Naive thymus-derived CD4-positive, alpha-beta T cell (primary cell): ENCODE measurements around the gene LRCH1. TPM values are rescaled to one million over a fixed set of nuclear protein-coding genes. Genes with fewer than 3 reads are reported as not detected.
"Not testable (repeated sequence)": the region's sequence is repeated elsewhere in the genome, so short reads cannot be mapped to it uniquely, and the experiment has no call there.

Experiments
- ATAC-seq: fragments of 150-1000 bp; cut with Tn5 transposase; 2 replicates; pipeline ENCODE4 v1.10.0; 2021; ENCODE audit warnings: mild to moderate bottlenecking, moderate library complexity
- CTCF ChIA-PET: fragments of 350-600 bp; sonication (Branson Sonifier 250); formaldehyde crosslinking; loops from one replicate; lab custom pipeline; 2021; ENCODE audit warnings: antibody characterized with exemption; lab: Charles Lee
- POLR2A ChIA-PET: fragments of 350-600 bp; sonication (Branson Sonifier 250); formaldehyde crosslinking; loops from one replicate; lab custom pipeline; 2021; ENCODE audit warnings: antibody characterized with exemption, inconsistent platforms; lab: Charles Lee
- DNase-seq, 9 donors: peaks; one replicate each; pipeline versions ENCODE4 v3.0.0 to v3.0.0-alpha.2; 2020 to 2022; ENCODE audit warnings: mixed read lengths in 1 of 9
- H3K27ac ChIP-seq: one replicate; pipeline ENCODE4 v1.7.0; 2013; ENCODE audit warnings: mild to moderate bottlenecking, low read depth, low read length, moderate library complexity
- H3K27me3 ChIP-seq, 2 donors: one replicate each; pipeline ENCODE4 v1.7.0; 2013; ENCODE audit warnings: low read length in 2 of 2, mild to moderate bottlenecking in 2 of 2, moderate library complexity in 2 of 2; ENCODE audit not compliant: control insufficient read depth in 2 of 2, insufficient read depth in 2 of 2
- H3K36me3 ChIP-seq, 3 experiments: 1 replicate in 2 of 3; 2 replicates in 1 of 3; pipeline ENCODE4 v1.7.0; 2013; ENCODE audit warnings: low read length in 3 of 3, mild to moderate bottlenecking in 3 of 3, moderate library complexity in 1 of 3; ENCODE audit not compliant: insufficient read depth in 3 of 3, control insufficient read depth in 2 of 3
- H3K4me1 ChIP-seq, 2 donors: one replicate each; pipeline ENCODE4 v1.7.0; 2013; ENCODE audit warnings: low read length in 2 of 2, mild to moderate bottlenecking in 2 of 2, moderate library complexity in 1 of 2; ENCODE audit not compliant: control insufficient read depth in 2 of 2, insufficient read depth in 2 of 2
- H3K4me3 ChIP-seq: 2 replicates; pipeline ENCODE4 v1.7.0; 2013; ENCODE audit warnings: mild to moderate bottlenecking, low read length
- H3K9me3 ChIP-seq, 3 experiments: 1 replicate in 2 of 3; 2 replicates in 1 of 3; pipeline ENCODE4 v1.7.0; 2013; ENCODE audit warnings: low read length in 3 of 3; ENCODE audit not compliant: control insufficient read depth in 2 of 3
- H3K27ac Mint-ChIP-seq, 9 donors: one replicate each; pipeline ENCODE4 v1.8.0; 2020 to 2022; ENCODE audit warnings: mixed read lengths in 9 of 9, mild to moderate bottlenecking in 8 of 9, moderate library complexity in 5 of 9, inconsistent platforms in 2 of 9
- H3K27me3 Mint-ChIP-seq, 5 donors: one replicate each; pipeline ENCODE4 v1.8.0; 2021 to 2022; ENCODE audit warnings: mixed read lengths in 5 of 5, mild to moderate bottlenecking in 1 of 5
- H3K36me3 Mint-ChIP-seq, 5 donors: one replicate each; pipeline ENCODE4 v1.8.0; 2020 to 2022; ENCODE audit warnings: mixed read lengths in 5 of 5, mild to moderate bottlenecking in 3 of 5, inconsistent platforms in 1 of 5
- H3K4me1 Mint-ChIP-seq, 7 donors: one replicate each; pipeline ENCODE4 v1.8.0; 2020 to 2022; ENCODE audit warnings: mixed read lengths in 7 of 7, mild to moderate bottlenecking in 3 of 7, inconsistent platforms in 1 of 7
- H3K4me3 Mint-ChIP-seq, 10 donors: one replicate each; pipeline ENCODE4 v1.8.0; 2020 to 2022; ENCODE audit warnings: mild to moderate bottlenecking in 10 of 10, mixed read lengths in 10 of 10, moderate library complexity in 6 of 10, inconsistent platforms in 2 of 10
- H3K9me3 Mint-ChIP-seq, 11 donors: one replicate each; pipeline ENCODE4 v1.8.0; 2020 to 2022; ENCODE audit warnings: mixed read lengths in 11 of 11, mild to moderate bottlenecking in 4 of 11, inconsistent platforms in 1 of 11, moderate library complexity in 1 of 11
- intact Hi-C, 2 donors: fragments of 100-400 bp; cut with micrococcal nuclease; formaldehyde crosslinking; loops; one replicate each; pipeline ENCODE4 v1.15.1; 2023
- polyA plus RNA-seq, 2 donors: library from polyadenylated mRNA; unstranded; fragments of 300-500 nt; fragmentation: Illumina TruSeq; gene quantifications; one replicate each; pipeline ENCODE4 v1.2.3, GENCODE V29; 2021
- total RNA-seq, 6 experiments: library from RNA in 5 of 6; stranded (reverse) in 5 of 6; gene quantifications; 1 replicate in 5 of 6; 2 replicates in 1 of 6; pipeline ENCODE4 v1.2.3 and lab custom pipeline; 2021 to 2026

Gene LRCH1
- total and polyA plus RNA-seq, 7 experiments from 2014 or later, result 4.1 to 24.2 (median 15.2) TPM

DNA sequence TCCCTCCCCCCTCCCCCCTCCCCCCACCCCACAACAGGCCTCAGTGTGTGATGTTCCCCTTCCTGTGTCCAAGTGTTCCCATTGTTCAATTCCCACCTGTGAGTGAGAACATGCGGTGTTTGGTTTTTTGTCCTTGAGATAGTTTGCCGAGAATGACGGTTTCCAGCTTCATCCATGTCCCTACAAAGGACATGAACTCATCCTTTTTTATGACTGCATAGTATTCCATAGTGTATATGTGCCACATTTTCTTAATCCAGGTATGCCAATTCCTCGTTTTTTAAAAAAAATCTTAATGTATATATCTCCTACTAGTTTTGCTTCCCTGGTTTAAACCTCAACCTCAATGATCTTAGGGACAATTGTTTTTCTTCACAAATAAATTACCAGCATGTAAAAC lies 217.0 kb downstream of the LRCH1 start:
- DNase-seq, H3K4me3 ChIP-seq, H3K9me3 ChIP-seq, H3K4me1 Mint-ChIP-seq, POLR2A ChIA-PET, H3K27me3 Mint-ChIP-seq, H3K27me3 ChIP-seq, H3K4me3 Mint-ChIP-seq, H3K9me3 Mint-ChIP-seq, ATAC-seq, H3K27ac ChIP-seq, H3K27ac Mint-ChIP-seq, H3K4me1 ChIP-seq, CTCF ChIA-PET: not testable (repeated sequence)
- peaks cover 22 to 45% (median 41%) of the 10 kb centered on the region in 5 donors for H3K36me3 Mint-ChIP-seq
- intact Hi-C loops, result loop anchor here (10.0 kb wide), 1 partner anchor 1005 kb away; no protein-coding TSS in a partner anchor
- H3K36me3 ChIP-seq, result peaks cover 0 to 35% (median 6%) of the 10 kb centered on the region in 3 experiments

DNA sequence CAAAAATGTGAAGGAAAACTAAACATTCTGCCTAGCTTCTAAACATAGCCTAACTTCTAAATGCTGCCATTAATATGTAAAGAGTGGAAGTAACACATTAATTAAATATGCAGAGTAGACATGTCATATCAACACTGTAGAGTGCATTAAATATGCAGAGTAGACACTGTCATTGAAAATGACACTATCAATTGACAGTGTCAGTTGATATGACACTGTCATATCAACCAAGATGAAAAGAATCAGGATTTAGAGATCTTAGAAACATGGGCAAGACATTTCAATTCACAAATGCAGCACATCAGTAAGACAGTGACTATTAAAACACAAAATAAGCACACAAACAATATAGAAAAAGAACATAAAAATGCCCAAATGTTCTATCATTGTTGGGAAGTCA lies 218.7 kb downstream of the LRCH1 start:
- ChIA-PET CTCF (no interaction called here), POLR2A (no interaction called here)
- intact Hi-C loops, result no loop called here
- Mint-ChIP-seq H3K27me3 (no peaks in the 10 kb centered on the region), H3K36me3 (peaks cover 22 to 59% (median 52%) of the 10 kb centered on the region in 5 donors), H3K9me3 (no peaks in the 10 kb centered on the region), H3K27ac (no peak overlapping the region), H3K4me1 (peaks cover 0 to 4% (median 0%) of the 10 kb centered on the region in 7 donors), H3K4me3 (no peak overlapping the region)
- Histone ChIP-seq H3K9me3 (no peaks in the 10 kb centered on the region), H3K36me3 (peaks cover 0 to 44% (median 9%) of the 10 kb centered on the region in 3 experiments), H3K4me3 (no peak overlapping the region), H3K4me1 (no peaks in the 10 kb centered on the region), H3K27me3 (no peaks in the 10 kb centered on the region), H3K27ac (no peak overlapping the region)
- ATAC-seq, result no peak
- DNase-seq, result no peak

DNA sequence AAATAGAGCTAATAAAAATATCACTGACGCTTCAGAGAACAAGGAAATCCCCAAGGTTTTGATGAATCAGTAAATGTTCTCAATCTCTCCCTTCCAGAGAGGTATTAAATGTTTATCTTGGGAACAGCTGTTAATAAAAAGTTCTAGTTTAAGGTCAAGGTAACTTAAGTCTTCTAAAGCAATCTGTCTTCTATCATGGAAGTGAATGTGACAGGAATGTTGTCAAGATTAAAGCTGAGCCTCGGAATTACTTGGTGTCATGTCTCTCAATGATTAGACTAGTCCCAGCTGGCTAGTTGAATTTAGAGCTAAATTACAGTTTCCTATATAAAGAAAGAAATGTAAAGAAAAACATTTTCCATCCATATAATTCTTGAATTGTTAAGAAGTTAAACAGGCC lies 220.6 kb downstream of the LRCH1 start:
- peaks cover 27 to 71% (median 64%) of the 10 kb centered on the region in 5 donors for H3K36me3 Mint-ChIP-seq
- no peaks in the 10 kb centered on the region for H3K27me3 ChIP-seq
- H3K4me3 Mint-ChIP-seq, result no peak overlapping the region
- no peaks in the 10 kb centered on the region for H3K4me1 ChIP-seq
- CTCF ChIA-PET, result no interaction called here
- no peak for ATAC-seq
- POLR2A ChIA-PET, result no interaction called here
- H3K27ac Mint-ChIP-seq, result no peak overlapping the region
- H3K27me3 Mint-ChIP-seq, result no peaks in the 10 kb centered on the region
- H3K4me1 Mint-ChIP-seq, result peaks cover 0 to 4% (median 0%) of the 10 kb centered on the region in 7 donors
- peaks cover 0 to 53% (median 9%) of the 10 kb centered on the region in 3 experiments for H3K36me3 ChIP-seq
- no peak overlapping the region for H3K27ac ChIP-seq
- H3K4me3 ChIP-seq, result no peak overlapping the region
- H3K9me3 ChIP-seq, result no peaks in the 10 kb centered on the region
- no peaks in the 10 kb centered on the region for H3K9me3 Mint-ChIP-seq
- DNase-seq, result no peak
- intact Hi-C loops, result no loop called here

DNA sequence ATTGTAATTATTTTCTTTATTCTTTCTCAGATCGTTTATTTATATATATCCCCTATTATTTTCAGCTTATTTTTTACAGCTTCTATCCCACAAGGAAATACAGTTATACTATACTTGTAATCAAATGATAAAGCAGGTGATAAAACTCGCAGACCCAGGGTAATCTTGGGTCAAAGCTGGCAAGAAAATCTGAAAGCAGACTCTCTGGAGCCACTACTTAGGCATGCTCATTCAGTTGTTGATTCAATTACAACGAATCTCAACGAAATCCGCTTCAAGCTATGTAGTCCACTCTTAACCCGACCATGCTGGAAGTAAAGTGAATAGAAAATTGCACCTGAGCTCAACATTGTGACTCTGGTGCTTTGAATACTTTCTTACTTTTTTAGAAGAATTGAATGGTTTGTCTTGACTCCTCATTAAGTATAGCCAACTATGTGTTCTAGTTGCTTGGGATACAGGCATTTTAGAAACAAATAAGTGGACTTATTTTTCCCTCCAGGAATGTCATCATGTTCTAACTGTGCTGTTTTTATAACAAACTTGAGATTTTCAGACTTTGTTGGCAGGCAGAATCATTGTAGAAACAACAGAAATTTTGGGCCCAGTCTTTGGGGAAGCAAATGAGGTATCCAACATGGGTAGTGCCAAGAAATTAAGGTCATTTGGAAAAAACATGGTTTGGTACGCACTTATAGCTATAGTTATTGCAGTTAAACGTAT lies 222.6 kb downstream of the LRCH1 start:
- Histone ChIP-seq H3K4me1 (no peaks in the 10 kb centered on the region), H3K36me3 (peaks cover 0 to 62% (median 10%) of the 10 kb centered on the region in 3 experiments), H3K27ac (no peak overlapping the region), H3K9me3 (no peaks in the 10 kb centered on the region), H3K27me3 (no peaks in the 10 kb centered on the region), H3K4me3 (no peak overlapping the region)
- no peak for DNase-seq
- Mint-ChIP-seq H3K9me3 (no peaks in the 10 kb centered on the region), H3K4me3 (no peak overlapping the region), H3K4me1 (peaks cover 0 to 4% (median 0%) of the 10 kb centered on the region in 7 donors), H3K36me3 (peaks cover 27 to 71% (median 61%) of the 10 kb centered on the region in 5 donors), H3K27ac (no peak overlapping the region), H3K27me3 (no peaks in the 10 kb centered on the region)
- ATAC-seq, result no peak
- intact Hi-C loops, result no loop called here
- ChIA-PET CTCF (no interaction called here), POLR2A (no interaction called here)

DNA sequence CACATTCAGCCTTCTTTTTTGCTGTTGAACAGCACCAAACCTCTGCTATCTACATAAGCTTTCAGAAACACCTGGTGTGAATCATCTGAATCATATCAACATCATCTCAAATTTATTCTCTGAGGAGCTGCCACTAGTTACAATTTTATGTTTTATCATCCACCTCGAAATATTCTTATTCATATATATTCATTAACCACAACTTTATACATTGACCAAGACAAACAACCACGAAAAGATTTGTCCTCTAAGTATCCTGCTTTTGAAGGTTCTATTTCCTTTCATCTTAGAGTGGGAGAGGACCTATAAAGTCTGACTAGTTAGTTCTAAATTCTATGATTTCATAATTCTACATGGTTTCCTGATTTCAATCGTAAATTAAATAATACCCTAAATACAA lies 225.1 kb downstream of the LRCH1 start:
- Mint-ChIP-seq H3K4me3 (no peak overlapping the region), H3K27me3 (no peaks in the 10 kb centered on the region), H3K4me1 (peaks cover 0 to 15% (median 1%) of the 10 kb centered on the region in 7 donors), H3K27ac (no peak overlapping the region), H3K36me3 (peaks cover 22 to 65% (median 54%) of the 10 kb centered on the region in 5 donors), H3K9me3 (no peaks in the 10 kb centered on the region)
- DNase-seq, result no peak
- H3K36me3 ChIP-seq, result peaks cover 7 to 63% (median 14%) of the 10 kb centered on the region in 3 experiments
- no peaks in the 10 kb centered on the region for H3K9me3 ChIP-seq
- H3K27ac ChIP-seq, result no peak overlapping the region
- POLR2A ChIA-PET, result no interaction called here
- no peak overlapping the region for H3K4me3 ChIP-seq
- ATAC-seq, result no peak
- intact Hi-C loops, result no loop called here
- CTCF ChIA-PET, result interaction anchor here (0.6 kb wide), 2 partner anchors 16 to 20 kb away, joined by 3 read pairs; no protein-coding TSS in a partner anchor
- H3K27me3 ChIP-seq, result no peaks in the 10 kb centered on the region
- H3K4me1 ChIP-seq, result no peaks in the 10 kb centered on the region

DNA sequence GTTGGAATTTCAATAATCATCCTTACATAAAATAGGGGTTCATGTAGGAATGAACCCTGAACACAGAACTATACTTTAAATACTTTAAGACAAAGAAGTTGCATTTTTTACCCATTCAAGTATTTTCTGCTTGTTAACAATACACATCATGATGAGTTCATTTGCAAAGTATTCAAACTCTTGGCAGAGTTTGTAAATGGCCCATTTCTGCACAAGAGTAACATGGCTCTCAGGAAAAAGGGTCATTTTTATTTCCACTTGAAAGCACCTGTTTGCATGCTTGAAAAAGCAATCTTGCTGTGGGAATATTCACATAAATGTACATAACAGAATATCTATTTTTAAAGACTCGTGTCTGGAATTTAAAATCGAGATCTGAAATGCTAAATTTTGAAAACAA lies 225.9 kb downstream of the LRCH1 start:
- ATAC-seq (no peak), DNase-seq (no peak)
- intact Hi-C loops, result no loop called here
- no peaks in the 10 kb centered on the region for H3K27me3 ChIP-seq
- no peaks in the 10 kb centered on the region for H3K27me3 Mint-ChIP-seq
- peaks cover 0 to 15% (median 1%) of the 10 kb centered on the region in 7 donors for H3K4me1 Mint-ChIP-seq
- ChIA-PET CTCF (no interaction called here), POLR2A (interaction anchor here (0.6 kb wide), 1 partner anchor 1732 kb away, joined by 3 read pairs; no protein-coding TSS in a partner anchor)
- H3K36me3 Mint-ChIP-seq, result peaks cover 19 to 59% (median 49%) of the 10 kb centered on the region in 5 donors
- H3K4me1 ChIP-seq, result no peaks in the 10 kb centered on the region
- H3K27ac Mint-ChIP-seq, result no peak overlapping the region
- no peak overlapping the region for H3K27ac ChIP-seq
- H3K9me3 ChIP-seq, result no peaks in the 10 kb centered on the region
- no peak overlapping the region for H3K4me3 Mint-ChIP-seq
- H3K9me3 Mint-ChIP-seq, result no peaks in the 10 kb centered on the region
- H3K36me3 ChIP-seq, result peaks cover 7 to 59% (median 15%) of the 10 kb centered on the region in 3 experiments
- H3K4me3 ChIP-seq, result no peak overlapping the region

DNA sequence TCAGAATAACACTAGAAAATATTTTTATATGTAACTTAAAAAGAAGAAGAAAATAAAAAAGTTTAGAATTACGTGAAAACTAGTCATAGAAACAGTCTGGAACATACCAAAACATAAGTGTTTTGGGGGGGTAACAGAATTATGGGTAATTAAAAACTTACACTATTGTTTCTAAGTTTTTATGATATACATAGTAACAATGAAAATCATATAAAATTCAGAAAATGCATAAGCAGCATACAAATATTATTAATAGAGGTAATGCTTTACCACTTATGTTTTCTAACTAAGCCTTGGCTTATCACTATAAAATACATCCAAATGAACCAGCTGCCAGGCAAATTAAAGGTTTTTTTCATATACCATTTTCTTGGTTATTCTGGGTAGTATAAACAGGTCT lies 229.1 kb downstream of the LRCH1 start:
- Histone ChIP-seq H3K4me3 (no peak overlapping the region), H3K4me1 (no peaks in the 10 kb centered on the region), H3K27me3 (no peaks in the 10 kb centered on the region), H3K36me3 (peaks cover 17 to 68% (median 28%) of the 10 kb centered on the region in 3 experiments), H3K27ac (no peak overlapping the region), H3K9me3 (no peaks in the 10 kb centered on the region)
- Mint-ChIP-seq H3K36me3 (peaks cover 14 to 53% (median 33%) of the 10 kb centered on the region in 5 donors), H3K4me3 (no peak overlapping the region), H3K4me1 (peaks cover 0 to 15% (median 4%) of the 10 kb centered on the region in 7 donors), H3K9me3 (no peaks in the 10 kb centered on the region), H3K27me3 (no peaks in the 10 kb centered on the region), H3K27ac (no peak overlapping the region)
- intact Hi-C loops, result no loop called here
- ATAC-seq, result no peak
- DNase-seq, result no peak
- POLR2A ChIA-PET, result no interaction called here
- CTCF ChIA-PET, result no interaction called here
